Measurements from ENCODE around the gene GALNT1. TPM values are rescaled to one million over a fixed set of nuclear protein-coding genes. Genes with fewer than 3 reads are reported as not detected.

The GALNT1 gene
- total and polyA plus RNA-seq, 9 of the 15 experiments (the other 6 are each of a cell fraction or from before 2014, with no cell fraction given): 14.4 to 54.1 (median 36.6) TPM

GRCh38 chr18:35716169-35716831 is 134.8 kb downstream of the GALNT1 start:
- H3K9ac ChIP-seq (ENCODE audit: insufficient read depth in 1 of 2, low read depth in 2 of 2, low read length in 2 of 2): no peak overlapping the region
- peaks cover 2 to 4% of the 10 kb centered on the region in 2 experiments; a peak in 3 of 5 replicates for H3K27me3 ChIP-seq (ENCODE audit: control insufficient read depth in 2 of 2, insufficient read depth in 2 of 2, low read length in 2 of 2)
- FAIRE-seq (no peak), DNase-seq (ENCODE audit: extremely low read depth in 1 of 4, low spot score in 3 of 4) (no peak), ATAC-seq (no peak)
- ChIA-PET POLR2A (interaction anchor here (0.9 kb wide), 1 partner anchor 640 kb away, joined by 3 read pairs; no protein-coding TSS in a partner anchor), CTCF (ENCODE audit: low intra/inter-chr PET ratio) (no interaction called here)
- in situ Hi-C loops (cut with MboI) (no loop called here), intact Hi-C loops (cut with micrococcal nuclease) (no loop called here)
- H4K20me1 ChIP-seq (replicated peaks; ENCODE audit: control insufficient read depth, insufficient read depth, low read length): no peaks in the 10 kb centered on the region
- no peaks in the 10 kb centered on the region for H3K36me3 ChIP-seq (ENCODE audit: control insufficient read depth, insufficient read depth, low read length)
- no peak overlapping the region for H2AFZ ChIP-seq (ENCODE audit: low read depth, low read length)
- no TSS peak for BruUV-seq (replicated peaks)
- H3K4me3 ChIP-seq: no peak overlapping the region
- TF ChIP-seq ZNF57 (CRISPR knock-in tag; IDR thresholded peaks at IDR 0.05): no peak
- TF ChIP-seq NR2F6 (CRISPR knock-in tag; IDR thresholded peaks at IDR 0.05): no peak
- no peak for TF ChIP-seq ZKSCAN3 (CRISPR knock-in tag; IDR thresholded peaks at IDR 0.05)
- no peak for TF ChIP-seq GTF2E2 (tag; IDR thresholded peaks at IDR 0.05)
- TF ChIP-seq PHB (CRISPR knock-in tag; IDR thresholded peaks at IDR 0.05): no peak
- no peak for TF ChIP-seq NBN (IDR thresholded peaks at IDR 0.05; ENCODE audit: low read depth)
- TF ChIP-seq CEBPG (CRISPR knock-in tag; IDR thresholded peaks at IDR 0.05): no peak
- TF ChIP-seq CEBPG (tag; conservative IDR thresholded peaks at IDR 0.05 in 1 of 2, IDR thresholded peaks at IDR 0.05 in 1 of 2): no peak
- TF ChIP-seq RBM17 (IDR thresholded peaks at IDR 0.05; ENCODE audit: borderline replicate concordance, low read depth, low read length): no peak
- no peak for TF ChIP-seq HEY1 (CRISPR knock-in tag; IDR thresholded peaks at IDR 0.05; ENCODE audit: borderline replicate concordance)
- TF ChIP-seq ZNF407 (IDR thresholded peaks at IDR 0.05; ENCODE audit: low read depth): no peak
- no peak for TF ChIP-seq TEAD1 (CRISPR knock-in tag; IDR thresholded peaks at IDR 0.05)
- no peak for TF ChIP-seq BRCA1 (IDR thresholded peaks at IDR 0.05)
- no peak for TF ChIP-seq BRCA1 (CRISPR knock-in tag; IDR thresholded peaks at IDR 0.05)
- TF ChIP-seq KDM4B (IDR thresholded peaks at IDR 0.05; ENCODE audit: borderline replicate concordance in 2 of 2, low read depth in 1 of 2): no peak
- no peaks in the 10 kb centered on the region for H3K79me2 ChIP-seq (ENCODE audit: control insufficient read depth, insufficient read depth, low read length)
- 30% methylated on average over 4 of the region's 4 CpGs for WGBS (ENCODE audit: insufficient coverage, low coverage, missing lambda C conversion rate)
- no peaks in the 10 kb centered on the region for H3K4me1 ChIP-seq (replicated peaks in 1 of 2; ENCODE audit: control insufficient read depth in 2 of 2, insufficient read depth in 2 of 2, low read length in 2 of 2)
- H3K27ac ChIP-seq (ENCODE audit: extremely low read depth, low read depth, low read length): no peak overlapping the region
- no peaks in the 10 kb centered on the region for H3K9me3 ChIP-seq (replicated peaks; ENCODE audit: control insufficient read depth, insufficient read depth, low read depth, low read length)
- H3K9me1 ChIP-seq (ENCODE audit: control insufficient read depth, insufficient read depth, low read length): no peaks in the 10 kb centered on the region
- no peak overlapping the region for H3K4me2 ChIP-seq (ENCODE audit: insufficient read depth, low read length)

All from K562 (cell line).